Ascending aorta (tissue), 2 donors: ENCODE results near the gene RPA1. TPM values are rescaled to one million over a fixed set of nuclear protein-coding genes. Genes with fewer than 3 reads are reported as not detected.
A peak's percentile ranks its signal among the peaks of the same experiment; 100 is the strongest.
"Not testable (repeated sequence)": the region's sequence is repeated elsewhere in the genome, so short reads cannot be mapped to it uniquely, and the experiment has no call there.

ENCODE experiments used
- DNase-seq, 2 donors: peaks; one replicate each; pipeline ENCODE4 v3.0.0-alpha.2; 2019; ENCODE audit warnings: low spot score in 2 of 2
- H3K27ac ChIP-seq, 2 donors: fragments of 200-600 bp; sonication (generic); one replicate each; pipeline ENCODE4 v1.5.1; 2016 to 2017; ENCODE audit warnings: mild to moderate bottlenecking in 1 of 2
- H3K27me3 ChIP-seq: fragments of 200-600 bp; sonication (generic); one replicate; pipeline ENCODE4 v1.5.1; 2017
- H3K36me3 ChIP-seq, 2 donors: fragments of 200-600 bp; sonication (generic); one replicate each; pipeline ENCODE4 v1.5.1; 2016
- H3K4me1 ChIP-seq, 2 donors: fragments of 200-600 bp; sonication (generic); one replicate each; pipeline ENCODE4 v1.5.1; 2016 to 2017; ENCODE audit warnings: mild to moderate bottlenecking in 1 of 2
- H3K4me3 ChIP-seq, 2 donors: fragments of 200-600 bp; sonication (generic); one replicate each; pipeline ENCODE4 v1.5.1; 2016 to 2017; ENCODE audit warnings: mild to moderate bottlenecking in 1 of 2
- H3K9me3 ChIP-seq, 2 donors: fragments of 200-600 bp; sonication (generic); one replicate each; pipeline ENCODE4 v1.5.1; 2016
- CTCF ChIP-seq, 3 experiments: fragments of 200-600 bp in 2 of 3; fragments of 450-650 bp in 1 of 3; sonication (generic) in 2 of 3; IDR thresholded peaks; one replicate each; pipeline ENCODE4 v1.5.1; 2016 to 2019; ENCODE audit warnings: antibody characterized with exemption in 3 of 3, mild to moderate bottlenecking in 1 of 3, moderate library complexity in 1 of 3
- intact Hi-C: fragments of 100-400 bp; cut with DNase I; formaldehyde crosslinking; loops from one replicate; pipeline ENCODE4 v1.15.1; 2023
- total RNA-seq: library from RNA; depleted of rRNA; stranded (reverse); fragments of >200 nt; gene quantifications from one replicate; pipeline ENCODE4 v1.1.0, GENCODE V29; 2016

Gene RPA1
- total RNA-seq, 1 donor from 2014 or later: 34.0 TPM

DNA sequence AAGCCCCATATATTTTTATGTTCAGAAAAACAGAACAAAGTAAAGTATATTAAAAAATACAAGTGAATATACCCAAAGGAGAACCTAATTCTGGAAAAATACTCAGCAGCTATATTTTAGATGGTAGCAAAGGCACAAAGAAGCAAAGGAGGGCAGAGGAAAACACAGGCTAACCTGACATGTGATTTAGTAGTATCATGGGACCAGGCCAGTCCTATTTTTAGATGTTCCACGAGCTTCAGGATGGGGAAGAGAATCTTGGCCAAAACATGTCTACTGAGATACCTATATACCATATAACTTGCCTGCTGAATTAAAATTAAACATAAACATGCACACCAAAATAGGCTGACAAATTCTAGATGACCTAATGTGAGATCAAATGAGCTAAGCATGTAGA lies 33.0 kb upstream of the RPA1 start:
- Histone ChIP-seq H3K27ac (peak overlapping the region; percentile 55 to 72), H3K4me1 (no peaks in the 10 kb centered on the region), H3K4me3 (no peak overlapping the region), H3K36me3 (peaks cover 7 to 15% of the 10 kb centered on the region in 2 donors), H3K9me3 (no peaks in the 10 kb centered on the region), H3K27me3 (no peaks in the 10 kb centered on the region)
- intact Hi-C loops: no loop called here
- DNase-seq: peak in 1 of 2 donors; percentile 57
- TF ChIP-seq CTCF (IDR thresholded peaks at IDR 0.05): no peak

DNA sequence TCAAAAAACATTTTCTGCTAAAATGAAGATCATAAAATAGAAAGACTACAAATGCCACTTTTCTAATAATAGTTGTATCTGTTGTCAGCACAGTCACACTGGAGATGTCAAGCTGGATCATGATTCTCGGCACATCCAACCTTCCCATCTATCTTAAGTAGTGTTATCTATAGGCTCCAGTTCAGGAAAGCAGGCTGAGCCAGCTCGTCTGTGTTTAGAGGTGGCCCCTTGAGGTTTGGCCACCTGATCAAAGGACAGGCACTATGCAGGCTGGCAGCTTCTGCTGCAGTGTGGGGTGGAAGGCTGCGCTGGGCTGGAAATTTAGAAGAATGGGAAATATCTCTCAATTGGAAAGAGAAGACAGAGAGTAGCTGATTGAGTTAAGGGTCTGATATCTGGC lies 32.5 kb upstream of the RPA1 start:
- Histone ChIP-seq H3K9me3 (no peaks in the 10 kb centered on the region), H3K4me1 (no peaks in the 10 kb centered on the region), H3K27ac (peak overlapping the region; percentile 13 to 72), H3K36me3 (peaks cover 7 to 19% of the 10 kb centered on the region in 2 donors), H3K4me3 (no peak overlapping the region), H3K27me3 (no peaks in the 10 kb centered on the region)
- no peak for DNase-seq
- intact Hi-C loops: no loop called here
- no peak for TF ChIP-seq CTCF (IDR thresholded peaks at IDR 0.05)

DNA sequence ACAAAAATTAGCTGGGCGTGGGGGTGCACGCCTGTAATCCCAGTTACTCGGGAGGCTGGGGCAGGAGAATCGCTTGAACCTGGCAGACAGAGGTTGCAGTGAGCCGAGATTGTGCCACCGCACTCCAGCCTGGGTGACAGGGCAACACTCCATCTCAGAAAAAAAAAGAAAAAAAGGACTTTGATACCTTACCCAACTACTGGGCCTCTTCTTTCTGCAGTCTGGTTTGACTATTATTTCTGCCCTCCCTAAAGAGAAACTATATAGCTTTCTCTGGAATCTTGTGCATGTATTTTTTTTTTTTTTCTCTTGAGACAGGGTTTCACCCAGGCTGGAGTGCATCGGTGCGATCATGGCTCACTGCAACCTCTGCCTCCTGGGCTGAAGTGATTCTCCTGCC lies 32.0 kb upstream of the RPA1 start:
- H3K27ac ChIP-seq, intact Hi-C loops, H3K4me3 ChIP-seq, DNase-seq, H3K27me3 ChIP-seq, H3K9me3 ChIP-seq, H3K4me1 ChIP-seq: not testable (repeated sequence)
- peaks cover 7 to 23% of the 10 kb centered on the region in 2 donors for H3K36me3 ChIP-seq

GRCh38 chr17:1800240-1800639 lies 29.6 kb upstream of the RPA1 start:
- no peak for TF ChIP-seq CTCF (IDR thresholded peaks at IDR 0.05)
- Histone ChIP-seq H3K9me3 (no peaks in the 10 kb centered on the region), H3K27me3 (no peaks in the 10 kb centered on the region), H3K4me3 (no peak overlapping the region), H3K36me3 (peaks cover 22 to 35% of the 10 kb centered on the region in 2 donors), H3K4me1 (no peaks in the 10 kb centered on the region), H3K27ac (no peak overlapping the region)
- DNase-seq: peak in 1 of 2 donors; percentile 38
- intact Hi-C loops: no loop called here

GRCh38 chr17:1800712-1801111 lies 29.1 kb upstream of the RPA1 start:
- H3K9me3 ChIP-seq: no peaks in the 10 kb centered on the region
- DNase-seq: peak in 1 of 2 donors; percentile 22
- no peak overlapping the region for H3K27ac ChIP-seq
- H3K36me3 ChIP-seq: peaks cover 22 to 35% of the 10 kb centered on the region in 2 donors
- no peak overlapping the region for H3K4me3 ChIP-seq
- H3K4me1 ChIP-seq: no peaks in the 10 kb centered on the region
- TF ChIP-seq CTCF (IDR thresholded peaks at IDR 0.05): no peak
- intact Hi-C loops: no loop called here
- H3K27me3 ChIP-seq: no peaks in the 10 kb centered on the region

- intact Hi-C loops: no loop called here
- Histone ChIP-seq H3K27ac (no peak overlapping the region), H3K27me3 (no peaks in the 10 kb centered on the region), H3K9me3 (no peaks in the 10 kb centered on the region), H3K4me3 (no peak overlapping the region), H3K36me3 (peaks cover 22 to 35% of the 10 kb centered on the region in 2 donors), H3K4me1 (no peaks in the 10 kb centered on the region)
- DNase-seq: no peak
- TF ChIP-seq CTCF (IDR thresholded peaks at IDR 0.05): no peak
Observed at GRCh38 chr17:1802429-1802828, 27.4 kb upstream of the RPA1 start.
